Ascending aorta (tissue), 2 donors: ENCODE results near the gene LRRC59. TPM values are rescaled to one million over a fixed set of nuclear protein-coding genes. Genes with fewer than 3 reads are reported as not detected.

Experiments used
- DNase-seq, 2 donors: peaks; one replicate each; pipeline ENCODE4 v3.0.0-alpha.2; 2019; ENCODE audit warnings: low spot score in 2 of 2
- H3K27ac ChIP-seq, 2 donors: fragments of 200-600 bp; sonication (generic); one replicate each; pipeline ENCODE4 v1.5.1; 2016 to 2017; ENCODE audit warnings: mild to moderate bottlenecking in 1 of 2
- H3K27me3 ChIP-seq: fragments of 200-600 bp; sonication (generic); one replicate; pipeline ENCODE4 v1.5.1; 2017
- H3K36me3 ChIP-seq, 2 donors: fragments of 200-600 bp; sonication (generic); one replicate each; pipeline ENCODE4 v1.5.1; 2016
- H3K4me1 ChIP-seq, 2 donors: fragments of 200-600 bp; sonication (generic); one replicate each; pipeline ENCODE4 v1.5.1; 2016 to 2017; ENCODE audit warnings: mild to moderate bottlenecking in 1 of 2
- H3K4me3 ChIP-seq, 2 donors: fragments of 200-600 bp; sonication (generic); one replicate each; pipeline ENCODE4 v1.5.1; 2016 to 2017; ENCODE audit warnings: mild to moderate bottlenecking in 1 of 2
- H3K9me3 ChIP-seq, 2 donors: fragments of 200-600 bp; sonication (generic); one replicate each; pipeline ENCODE4 v1.5.1; 2016
- intact Hi-C: fragments of 100-400 bp; cut with DNase I; formaldehyde crosslinking; loops from one replicate; pipeline ENCODE4 v1.15.1; 2023
- total RNA-seq: library from RNA; depleted of rRNA; stranded (reverse); fragments of >200 nt; gene quantifications from one replicate; pipeline ENCODE4 v1.1.0, GENCODE V29; 2016
- TF ChIP-seq, protein P1 (sequence below), 3 experiments: fragments of 200-600 bp in 2 of 3; fragments of 450-650 bp in 1 of 3; sonication (generic) in 2 of 3; IDR thresholded peaks; one replicate each; pipeline ENCODE4 v1.5.1; 2016 to 2019; ENCODE audit warnings: antibody characterized with exemption in 3 of 3, mild to moderate bottlenecking in 1 of 3, moderate library complexity in 1 of 3

Gene LRRC59
- total RNA-seq, 1 donor from 2014 or later: 91.9 TPM

DNA sequence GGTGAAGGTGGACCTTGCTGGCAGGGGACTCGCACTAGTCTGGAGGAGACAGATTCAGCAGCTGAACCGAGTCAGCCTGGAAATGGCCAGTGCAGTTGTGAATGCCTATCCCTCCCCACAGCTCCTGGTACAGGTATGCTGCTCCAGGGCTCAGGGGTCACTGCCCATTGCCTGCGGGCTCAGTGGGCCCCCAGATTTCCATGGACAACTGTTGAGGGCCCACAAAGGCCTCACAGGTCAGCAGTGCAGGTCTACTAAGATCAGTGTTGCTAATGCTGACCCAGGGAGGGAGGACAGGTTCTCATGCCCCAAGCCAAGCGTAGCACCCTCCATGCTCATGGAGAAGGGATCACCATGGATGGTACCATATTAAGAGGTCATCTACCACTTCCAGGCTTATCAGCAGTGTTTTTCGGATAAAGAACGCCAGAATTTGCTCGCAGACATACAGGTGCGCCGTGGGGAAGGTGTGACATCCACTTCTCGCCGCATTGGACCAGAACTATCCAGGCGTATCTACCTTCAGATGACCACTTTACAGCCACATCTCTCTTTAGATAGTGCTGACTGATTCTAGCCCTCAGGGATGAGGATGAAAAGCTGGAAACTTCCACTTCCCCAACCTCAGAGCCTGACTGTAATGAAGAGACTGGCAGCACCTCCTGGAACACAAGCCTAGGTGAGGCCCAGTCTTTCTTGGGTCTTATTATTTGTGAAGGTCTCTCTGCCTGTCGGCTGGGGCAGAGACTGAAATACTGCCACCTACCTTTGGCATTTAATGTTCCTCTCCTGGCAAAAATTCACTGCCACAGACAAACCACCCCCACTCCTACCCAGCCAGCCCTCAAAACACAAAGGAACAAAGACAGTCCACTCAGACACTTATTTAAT, 16.7 kb downstream of the LRRC59 start:
- TF ChIP-seq, protein P1, sequence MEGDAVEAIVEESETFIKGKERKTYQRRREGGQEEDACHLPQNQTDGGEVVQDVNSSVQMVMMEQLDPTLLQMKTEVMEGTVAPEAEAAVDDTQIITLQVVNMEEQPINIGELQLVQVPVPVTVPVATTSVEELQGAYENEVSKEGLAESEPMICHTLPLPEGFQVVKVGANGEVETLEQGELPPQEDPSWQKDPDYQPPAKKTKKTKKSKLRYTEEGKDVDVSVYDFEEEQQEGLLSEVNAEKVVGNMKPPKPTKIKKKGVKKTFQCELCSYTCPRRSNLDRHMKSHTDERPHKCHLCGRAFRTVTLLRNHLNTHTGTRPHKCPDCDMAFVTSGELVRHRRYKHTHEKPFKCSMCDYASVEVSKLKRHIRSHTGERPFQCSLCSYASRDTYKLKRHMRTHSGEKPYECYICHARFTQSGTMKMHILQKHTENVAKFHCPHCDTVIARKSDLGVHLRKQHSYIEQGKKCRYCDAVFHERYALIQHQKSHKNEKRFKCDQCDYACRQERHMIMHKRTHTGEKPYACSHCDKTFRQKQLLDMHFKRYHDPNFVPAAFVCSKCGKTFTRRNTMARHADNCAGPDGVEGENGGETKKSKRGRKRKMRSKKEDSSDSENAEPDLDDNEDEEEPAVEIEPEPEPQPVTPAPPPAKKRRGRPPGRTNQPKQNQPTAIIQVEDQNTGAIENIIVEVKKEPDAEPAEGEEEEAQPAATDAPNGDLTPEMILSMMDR (IDR thresholded peaks at IDR 0.05): no peak
- Histone ChIP-seq H3K36me3 (peaks cover 38 to 48% of the 10 kb centered on the region in 2 donors), H3K27me3 (no peaks in the 10 kb centered on the region), H3K27ac (no peak overlapping the region), H3K4me1 (no peaks in the 10 kb centered on the region), H3K4me3 (no peak overlapping the region), H3K9me3 (no peaks in the 10 kb centered on the region)
- DNase-seq: no peak
- intact Hi-C loops: no loop called here

DNA sequence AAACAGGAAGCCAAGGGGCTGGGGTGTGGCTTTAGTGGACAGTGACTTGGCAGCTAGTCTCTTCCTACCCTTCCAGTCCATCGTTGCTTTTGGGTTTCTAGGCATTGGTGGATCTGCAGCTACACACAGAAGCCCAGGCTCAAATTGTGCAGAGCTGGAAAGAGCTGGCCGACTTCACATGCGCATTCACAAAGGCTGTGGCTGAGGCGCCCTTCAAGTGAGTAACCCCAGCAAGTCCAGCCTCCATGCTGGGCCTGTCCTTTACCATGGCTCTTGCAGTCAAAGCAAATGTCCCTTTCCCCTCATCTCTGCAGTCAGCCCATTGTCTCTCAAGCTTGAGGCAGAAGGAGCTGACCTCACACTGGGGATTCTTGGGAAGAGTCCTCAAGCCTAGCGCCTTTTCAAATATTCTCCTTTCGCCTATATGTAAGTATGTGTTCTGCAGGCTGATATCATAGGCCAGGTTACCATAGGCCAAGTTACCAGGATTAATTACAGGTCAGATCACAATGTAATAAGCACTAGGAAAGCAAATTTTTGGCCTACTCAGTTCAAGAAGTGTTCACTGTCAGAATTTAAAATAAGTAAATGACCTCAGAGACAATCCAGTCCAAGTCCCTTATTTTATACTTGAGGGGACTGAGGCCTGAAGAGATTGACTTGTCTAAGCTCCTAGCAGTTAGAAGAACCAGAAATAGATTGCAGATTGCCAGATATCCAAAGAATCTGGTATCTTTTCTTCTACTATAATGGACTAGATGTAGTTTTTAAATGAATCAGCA, 17.8 kb downstream of the LRRC59 start:
- H3K4me1 ChIP-seq: no peaks in the 10 kb centered on the region
- no peaks in the 10 kb centered on the region for H3K9me3 ChIP-seq
- TF ChIP-seq, protein P1 (IDR thresholded peaks at IDR 0.05): no peak
- no peaks in the 10 kb centered on the region for H3K27me3 ChIP-seq
- peaks cover 27 to 38% of the 10 kb centered on the region in 2 donors for H3K36me3 ChIP-seq
- no peak overlapping the region for H3K27ac ChIP-seq
- DNase-seq: no peak
- intact Hi-C loops: no loop called here
- H3K4me3 ChIP-seq: no peak overlapping the region

DNA sequence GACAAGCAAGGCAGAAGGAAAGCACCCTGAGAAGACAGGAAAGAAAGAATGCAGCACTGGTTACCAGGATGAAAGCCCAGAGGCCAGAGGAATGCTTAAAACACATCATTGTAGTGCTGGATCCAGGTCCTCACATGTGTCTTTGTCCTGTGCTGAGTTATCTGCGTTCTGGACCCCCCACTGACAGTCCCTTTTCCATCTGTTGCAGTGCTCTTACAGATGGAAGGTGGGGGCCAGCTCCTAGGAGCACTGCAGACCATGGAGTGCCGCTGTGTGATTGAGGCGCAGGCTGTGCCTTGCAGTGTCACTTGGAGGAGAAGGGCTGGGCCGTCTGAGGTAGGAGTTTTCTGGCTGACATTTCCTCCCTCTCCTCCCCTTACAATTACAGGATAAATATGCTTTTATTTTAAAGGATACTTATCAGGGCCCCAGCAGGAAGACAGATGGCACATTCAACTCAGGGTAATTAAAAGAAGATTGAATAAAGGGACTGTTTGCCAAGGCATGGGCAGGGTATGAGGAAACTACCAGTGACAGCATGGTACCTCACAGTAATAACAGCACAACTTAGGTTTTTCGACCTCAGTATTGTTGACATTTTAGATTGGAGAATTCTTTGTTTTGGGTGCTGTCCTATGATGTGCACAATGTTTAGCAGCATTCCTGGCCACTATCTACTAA, 21.3 kb downstream of the LRRC59 start:
- no peak overlapping the region for H3K27ac ChIP-seq
- no peak overlapping the region for H3K4me3 ChIP-seq
- TF ChIP-seq, protein P1 (IDR thresholded peaks at IDR 0.05): no peak
- intact Hi-C loops: no loop called here
- H3K27me3 ChIP-seq: no peaks in the 10 kb centered on the region
- H3K36me3 ChIP-seq: peaks cover 2 to 3% of the 10 kb centered on the region in 2 donors
- no peaks in the 10 kb centered on the region for H3K9me3 ChIP-seq
- no peak for DNase-seq
- peaks cover 0 to 12% of the 10 kb centered on the region in 2 donors for H3K4me1 ChIP-seq

DNA sequence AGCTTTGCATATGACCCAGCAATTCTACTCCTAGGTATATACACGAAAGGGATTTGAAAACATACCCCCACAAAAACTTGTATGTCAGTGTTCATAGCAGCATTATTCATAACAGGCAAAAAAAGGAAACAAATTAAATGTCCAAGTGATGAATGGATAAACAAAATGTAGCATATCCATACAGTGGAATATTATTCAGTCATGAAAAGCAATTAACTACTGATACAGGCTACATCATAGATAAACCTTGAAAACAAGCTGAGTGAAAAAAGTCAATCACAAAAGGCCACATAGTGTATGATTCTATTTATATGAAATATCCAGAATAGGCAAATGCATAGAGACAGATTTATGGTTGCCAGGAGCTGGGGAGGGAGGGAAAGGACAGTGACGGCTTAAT, 23.6 kb downstream of the LRRC59 start:
- H3K4me1 ChIP-seq: peaks cover 0 to 12% of the 10 kb centered on the region in 2 donors
- no peaks in the 10 kb centered on the region for H3K27me3 ChIP-seq
- intact Hi-C loops: loop anchor here (1.0 to 2.0 kb wide), 2 partner anchors 24 to 27 kb away; partner anchors contain the start of genes LRRC59 and XYLT2
- peak overlapping the region in 1 of 2 donors; percentile 68 for H3K4me3 ChIP-seq
- H3K36me3 ChIP-seq: peaks cover 9 to 16% of the 10 kb centered on the region in 2 donors
- no peak overlapping the region for H3K27ac ChIP-seq
- no peak for DNase-seq
- H3K9me3 ChIP-seq: no peaks in the 10 kb centered on the region
- TF ChIP-seq, protein P1 (IDR thresholded peaks at IDR 0.05): no peak
